ENCODE data around the gene SPRY4. TPM values are rescaled to one million over a fixed set of nuclear protein-coding genes. Genes with fewer than 3 reads are reported as not detected.

SPRY4 gene
- total and polyA plus RNA-seq, 4 donors = 8.1 to 67.9 (median 35.7) TPM

GRCh38 chr5:142289708-142290576, 34.9 kb downstream of the SPRY4 start:
- 73 to 86% methylated on average over 11 of the region's 11 CpGs for WGBS, 2 donors
- ATAC-seq (ENCODE audit: low FRiP score) = no peak
- DNase-seq = no peak
- Histone ChIP-seq H3K27me3 (ENCODE audit: control insufficient read depth in 1 of 2, insufficient read depth in 2 of 2, low read length in 1 of 2) (no peaks in the 10 kb centered on the region), H3K9me3 (ENCODE audit: control insufficient read depth, low read length) (no peaks in the 10 kb centered on the region), H3K27ac (ENCODE audit: low read depth in 1 of 2, low read length in 2 of 2) (no peak overlapping the region), H3K4me3 (ENCODE audit: low read length in 2 of 2) (no peak overlapping the region), H3K4me1 (ENCODE audit: control insufficient read depth in 1 of 2, insufficient read depth in 2 of 2, low read length in 2 of 2) (no peaks in the 10 kb centered on the region), H3K36me3 (ENCODE audit: control insufficient read depth in 1 of 2, insufficient read depth in 2 of 2, low read length in 1 of 2) (no peaks in the 10 kb centered on the region)
- intact Hi-C loops (cut with DNase I) = loop anchor here in 1 of 2 donors (10.0 kb wide), 1 partner anchor 95 kb away; no protein-coding TSS in a partner anchor

DNA sequence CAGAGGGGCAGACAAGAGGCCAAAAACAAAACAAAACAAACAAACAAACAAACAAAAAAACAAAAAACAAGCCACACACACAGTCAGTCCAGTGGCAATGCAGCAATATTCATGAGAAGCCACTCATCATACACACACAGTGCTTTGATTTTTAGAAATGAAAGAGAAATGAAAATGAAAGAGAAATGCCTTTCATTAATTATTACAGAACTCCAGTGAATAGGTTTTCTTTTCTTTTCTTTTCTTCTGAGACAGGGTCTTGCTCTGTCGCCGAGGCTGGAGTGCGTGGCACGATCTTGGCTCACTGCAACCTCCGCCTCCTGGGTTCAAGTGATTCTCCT, 36.9 kb downstream of the SPRY4 start:
- Histone ChIP-seq H3K27ac (ENCODE audit: low read depth in 1 of 2, low read length in 2 of 2) (peak overlapping the region in 1 of 2 donors; percentile 70), H3K4me3 (ENCODE audit: low read length in 2 of 2) (no peak overlapping the region), H3K4me1 (ENCODE audit: control insufficient read depth in 1 of 2, insufficient read depth in 2 of 2, low read length in 2 of 2) (no peaks in the 10 kb centered on the region), H3K27me3 (ENCODE audit: control insufficient read depth in 1 of 2, insufficient read depth in 2 of 2, low read length in 1 of 2) (no peaks in the 10 kb centered on the region), H3K9me3 (ENCODE audit: control insufficient read depth, low read length) (no peaks in the 10 kb centered on the region), H3K36me3 (ENCODE audit: control insufficient read depth in 1 of 2, insufficient read depth in 2 of 2, low read length in 1 of 2) (no peaks in the 10 kb centered on the region)
- WGBS, 2 donors = 75 to 79% methylated on average over 5 of the region's 5 CpGs
- ATAC-seq (ENCODE audit: low FRiP score) (no peak), DNase-seq (no peak)
- intact Hi-C loops (cut with DNase I) = no loop called here

DNA sequence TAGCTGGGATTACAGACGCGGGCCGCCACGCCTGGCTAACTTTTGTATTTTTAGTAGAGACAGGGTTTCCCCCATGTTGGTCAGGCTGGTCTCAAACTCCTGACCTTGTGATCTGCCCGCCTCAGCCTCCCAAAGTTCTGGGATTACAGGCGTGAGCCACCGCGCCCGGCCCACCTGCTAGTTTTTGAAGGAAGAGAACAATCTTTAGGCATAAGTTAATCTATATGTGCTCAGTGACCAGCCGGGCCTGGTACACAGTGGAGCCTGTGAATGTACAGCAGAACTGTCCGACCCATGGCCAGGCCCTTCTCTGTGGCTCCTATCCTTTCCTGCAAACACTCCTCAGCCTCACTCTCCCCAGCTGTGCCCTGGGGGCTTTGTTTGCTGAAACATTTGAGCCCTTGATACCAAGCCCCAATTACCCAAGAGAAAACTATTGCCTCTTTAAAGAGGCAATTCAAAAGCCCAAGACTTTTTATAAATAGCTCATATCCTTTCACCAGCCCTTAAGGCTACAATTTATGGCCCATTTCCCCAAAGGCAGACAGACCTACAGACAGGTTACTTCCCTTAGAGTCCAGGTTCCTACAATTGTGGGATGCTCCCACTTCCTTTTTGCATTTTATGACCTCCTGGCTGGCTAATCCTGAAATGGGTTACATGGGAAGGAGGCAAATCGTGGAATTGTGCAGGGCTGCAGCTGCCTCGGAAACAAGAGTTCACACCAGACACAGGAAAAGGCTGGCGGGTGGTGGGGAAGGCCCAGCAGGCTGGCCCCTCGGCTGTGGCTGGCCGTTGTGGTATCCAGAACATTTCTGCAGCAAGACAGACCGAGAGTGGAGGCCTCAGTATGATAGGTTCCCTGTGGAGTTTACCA, 37.5 kb downstream of the SPRY4 start:
- ATAC-seq (ENCODE audit: low FRiP score) (no peak), DNase-seq (no peak)
- Histone ChIP-seq H3K4me1 (ENCODE audit: control insufficient read depth in 1 of 2, insufficient read depth in 2 of 2, low read length in 2 of 2) (no peaks in the 10 kb centered on the region), H3K4me3 (ENCODE audit: low read length in 2 of 2) (no peak overlapping the region), H3K9me3 (ENCODE audit: control insufficient read depth, low read length) (no peaks in the 10 kb centered on the region), H3K27ac (ENCODE audit: low read depth in 1 of 2, low read length in 2 of 2) (peak overlapping the region in 1 of 2 donors; percentile 70), H3K36me3 (ENCODE audit: control insufficient read depth in 1 of 2, insufficient read depth in 2 of 2, low read length in 1 of 2) (no peaks in the 10 kb centered on the region), H3K27me3 (ENCODE audit: control insufficient read depth in 1 of 2, insufficient read depth in 2 of 2, low read length in 1 of 2) (no peaks in the 10 kb centered on the region)
- 73 to 74% methylated on average over 17 of the region's 17 CpGs for WGBS, 2 donors
- intact Hi-C loops (cut with DNase I) = no loop called here

DNA sequence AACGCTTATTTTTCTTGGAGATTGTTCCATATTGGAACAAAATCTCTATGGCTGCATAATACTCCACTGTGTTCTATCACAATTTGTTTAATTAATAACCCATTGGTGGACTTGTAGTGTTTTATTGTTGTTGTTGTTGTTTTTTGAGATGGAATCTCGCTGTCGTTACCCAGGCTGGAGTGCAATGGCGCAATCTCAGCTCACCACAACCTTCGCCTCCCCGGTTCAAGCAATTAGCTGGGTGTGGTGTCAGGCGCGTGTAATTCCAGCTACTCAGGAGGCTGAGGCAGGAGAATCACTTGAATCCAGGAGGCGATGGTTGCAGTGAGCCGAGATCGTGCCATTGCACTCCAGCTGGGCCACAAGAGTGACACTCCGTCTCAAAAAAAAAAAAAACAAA, 38.7 kb downstream of the SPRY4 start:
- Histone ChIP-seq H3K9me3 (ENCODE audit: control insufficient read depth, low read length) (no peaks in the 10 kb centered on the region), H3K4me3 (ENCODE audit: low read length in 2 of 2) (no peak overlapping the region), H3K27ac (ENCODE audit: low read depth in 1 of 2, low read length in 2 of 2) (no peak overlapping the region), H3K36me3 (ENCODE audit: control insufficient read depth in 1 of 2, insufficient read depth in 2 of 2, low read length in 1 of 2) (no peaks in the 10 kb centered on the region), H3K4me1 (ENCODE audit: control insufficient read depth in 1 of 2, insufficient read depth in 2 of 2, low read length in 2 of 2) (no peaks in the 10 kb centered on the region), H3K27me3 (ENCODE audit: control insufficient read depth in 1 of 2, insufficient read depth in 2 of 2, low read length in 1 of 2) (no peaks in the 10 kb centered on the region)
- intact Hi-C loops (cut with DNase I) = no loop called here
- 95 to 96% methylated on average over 12 of the region's 12 CpGs for WGBS, 2 donors
- no peak for DNase-seq
- ATAC-seq (ENCODE audit: low FRiP score) = no peak

GRCh38 chr5:142283304-142283703, 41.5 kb downstream of the SPRY4 start:
- H3K4me1 ChIP-seq (ENCODE audit: control insufficient read depth in 1 of 2, insufficient read depth in 2 of 2, low read length in 2 of 2) = peaks cover 0 to 2% of the 10 kb centered on the region in 2 donors
- ATAC-seq (ENCODE audit: low FRiP score) (no peak), DNase-seq (no peak)
- H3K9me3 ChIP-seq (ENCODE audit: control insufficient read depth, low read length) = no peaks in the 10 kb centered on the region
- no peaks in the 10 kb centered on the region for H3K27me3 ChIP-seq (ENCODE audit: control insufficient read depth in 1 of 2, insufficient read depth in 2 of 2, low read length in 1 of 2)
- H3K4me3 ChIP-seq (ENCODE audit: low read length in 2 of 2) = no peak overlapping the region
- intact Hi-C loops (cut with DNase I) = no loop called here
- 94 to 96% methylated on average over 6 of the region's 6 CpGs for WGBS, 2 donors
- H3K36me3 ChIP-seq (ENCODE audit: control insufficient read depth in 1 of 2, insufficient read depth in 2 of 2, low read length in 1 of 2) = no peaks in the 10 kb centered on the region
- H3K27ac ChIP-seq (ENCODE audit: low read depth in 1 of 2, low read length in 2 of 2) = no peak overlapping the region

DNA sequence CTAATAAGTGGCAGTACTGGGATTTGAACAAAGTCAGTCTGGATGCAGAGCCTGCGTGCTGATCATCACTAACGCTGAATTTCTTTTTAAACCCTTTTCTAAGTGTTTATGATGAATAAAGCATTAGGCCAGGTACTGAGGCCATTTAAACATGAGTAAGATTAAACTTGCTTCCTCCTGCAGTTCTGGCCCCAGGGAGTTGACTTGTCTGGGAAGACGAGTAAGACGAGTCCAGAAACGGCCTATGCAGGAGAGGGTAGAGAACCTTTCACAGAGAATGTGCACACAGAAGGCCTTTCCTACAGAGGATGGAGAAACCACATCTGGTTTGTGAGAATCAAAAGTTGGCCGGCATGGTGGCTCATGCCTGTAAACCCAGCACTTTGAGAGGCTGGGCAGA, 42.9 kb downstream of the SPRY4 start:
- no peak for DNase-seq
- Histone ChIP-seq H3K36me3 (ENCODE audit: control insufficient read depth in 1 of 2, insufficient read depth in 2 of 2, low read length in 1 of 2) (no peaks in the 10 kb centered on the region), H3K9me3 (ENCODE audit: control insufficient read depth, low read length) (no peaks in the 10 kb centered on the region), H3K4me1 (ENCODE audit: control insufficient read depth in 1 of 2, insufficient read depth in 2 of 2, low read length in 2 of 2) (peaks cover 0 to 2% of the 10 kb centered on the region in 2 donors), H3K4me3 (ENCODE audit: low read length in 2 of 2) (no peak overlapping the region), H3K27ac (ENCODE audit: low read depth in 1 of 2, low read length in 2 of 2) (no peak overlapping the region), H3K27me3 (ENCODE audit: control insufficient read depth in 1 of 2, insufficient read depth in 2 of 2, low read length in 1 of 2) (no peaks in the 10 kb centered on the region)
- 93 to 95% methylated on average over 6 of the region's 6 CpGs for WGBS, 2 donors
- intact Hi-C loops (cut with DNase I) = no loop called here
- ATAC-seq (ENCODE audit: low FRiP score) = no peak

DNA sequence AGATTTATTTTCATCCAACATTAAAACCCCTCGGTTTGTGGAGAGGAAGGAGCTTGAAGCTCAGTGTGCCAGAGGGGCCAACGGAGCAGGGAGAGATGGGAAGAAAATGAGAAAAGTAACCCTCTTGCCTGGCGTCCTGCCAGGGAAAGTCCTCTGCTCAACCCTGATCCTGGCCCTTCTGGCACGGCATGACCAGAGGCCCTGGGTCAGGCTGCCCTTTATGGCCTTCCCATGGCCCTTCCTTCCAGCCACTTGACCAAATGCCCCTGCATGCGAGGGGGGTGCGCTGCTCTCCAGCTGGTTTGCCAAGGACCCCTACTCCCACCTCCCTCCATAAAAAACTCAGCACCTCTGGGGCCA, 43.8 kb downstream of the SPRY4 start:
- DNase-seq (no peak), ATAC-seq (ENCODE audit: low FRiP score) (no peak)
- Histone ChIP-seq H3K27me3 (ENCODE audit: control insufficient read depth in 1 of 2, insufficient read depth in 2 of 2, low read length in 1 of 2) (no peaks in the 10 kb centered on the region), H3K4me1 (ENCODE audit: control insufficient read depth in 1 of 2, insufficient read depth in 2 of 2, low read length in 2 of 2) (peaks cover 0 to 2% of the 10 kb centered on the region in 2 donors), H3K4me3 (ENCODE audit: low read length in 2 of 2) (no peak overlapping the region), H3K36me3 (ENCODE audit: control insufficient read depth in 1 of 2, insufficient read depth in 2 of 2, low read length in 1 of 2) (no peaks in the 10 kb centered on the region), H3K27ac (ENCODE audit: low read depth in 1 of 2, low read length in 2 of 2) (peak overlapping the region in 1 of 2 donors; percentile 64), H3K9me3 (ENCODE audit: control insufficient read depth, low read length) (no peaks in the 10 kb centered on the region)
- intact Hi-C loops (cut with DNase I) = no loop called here
- 67 to 78% methylated on average over 6 of the region's 6 CpGs for WGBS, 2 donors

GRCh38 chr5:142280066-142281007, 44.5 kb downstream of the SPRY4 start:
- peak; percentile 89 for ATAC-seq (ENCODE audit: low FRiP score)

More at GRCh38 chr5:142280066-142281007, 44.5 kb downstream of the SPRY4 start:
- Histone ChIP-seq H3K9me3 (ENCODE audit: control insufficient read depth, low read length) (no peaks in the 10 kb centered on the region), H3K4me1 (ENCODE audit: control insufficient read depth in 1 of 2, insufficient read depth in 2 of 2, low read length in 2 of 2) (peaks cover 0 to 2% of the 10 kb centered on the region in 2 donors), H3K4me3 (ENCODE audit: low read length in 2 of 2) (no peak overlapping the region), H3K27me3 (ENCODE audit: control insufficient read depth in 1 of 2, insufficient read depth in 2 of 2, low read length in 1 of 2) (no peaks in the 10 kb centered on the region), H3K36me3 (ENCODE audit: control insufficient read depth in 1 of 2, insufficient read depth in 2 of 2, low read length in 1 of 2) (no peaks in the 10 kb centered on the region), H3K27ac (ENCODE audit: low read depth in 1 of 2, low read length in 2 of 2) (peak overlapping the region in 1 of 2 donors; percentile 64)
- WGBS, 2 donors = 34% methylated on average over 17 of the region's 17 CpGs
- DNase-seq = peak; percentile 88 to 90
- intact Hi-C loops (cut with DNase I) = no loop called here

Measured in aorta (tissue), 5 donors.